ENCODE measurements around the gene C20orf96.
A peak's percentile ranks its signal among the peaks of the same experiment; 100 is the strongest.

DNA sequence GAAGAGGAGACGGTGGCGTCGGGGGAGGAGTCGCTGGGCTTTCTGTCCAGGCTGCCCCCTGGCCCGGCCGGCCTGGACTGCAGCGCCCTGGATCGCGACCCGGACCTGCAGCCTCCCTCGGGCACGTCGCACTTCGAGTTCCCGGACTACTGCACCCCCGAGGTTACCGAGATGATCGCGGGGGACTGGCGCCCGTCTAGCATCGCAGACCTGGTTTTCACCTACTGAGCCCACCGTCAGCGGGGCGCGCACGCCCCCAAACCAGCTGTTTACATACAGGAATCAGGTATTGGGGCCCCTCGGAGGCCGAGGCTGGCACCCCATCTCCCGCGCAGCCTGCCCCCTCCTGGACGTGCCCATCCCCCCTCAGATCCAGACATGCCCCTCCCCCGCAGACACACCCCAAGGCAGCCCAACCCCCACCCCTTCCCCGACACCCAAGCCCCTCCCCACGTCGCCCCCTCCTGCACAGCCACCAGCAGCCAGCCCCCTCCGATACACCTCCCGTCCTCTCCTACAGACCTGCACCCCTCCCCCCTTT, 36.2 kb upstream of the C20orf96 start:
- TF ChIP-seq, protein P1, sequence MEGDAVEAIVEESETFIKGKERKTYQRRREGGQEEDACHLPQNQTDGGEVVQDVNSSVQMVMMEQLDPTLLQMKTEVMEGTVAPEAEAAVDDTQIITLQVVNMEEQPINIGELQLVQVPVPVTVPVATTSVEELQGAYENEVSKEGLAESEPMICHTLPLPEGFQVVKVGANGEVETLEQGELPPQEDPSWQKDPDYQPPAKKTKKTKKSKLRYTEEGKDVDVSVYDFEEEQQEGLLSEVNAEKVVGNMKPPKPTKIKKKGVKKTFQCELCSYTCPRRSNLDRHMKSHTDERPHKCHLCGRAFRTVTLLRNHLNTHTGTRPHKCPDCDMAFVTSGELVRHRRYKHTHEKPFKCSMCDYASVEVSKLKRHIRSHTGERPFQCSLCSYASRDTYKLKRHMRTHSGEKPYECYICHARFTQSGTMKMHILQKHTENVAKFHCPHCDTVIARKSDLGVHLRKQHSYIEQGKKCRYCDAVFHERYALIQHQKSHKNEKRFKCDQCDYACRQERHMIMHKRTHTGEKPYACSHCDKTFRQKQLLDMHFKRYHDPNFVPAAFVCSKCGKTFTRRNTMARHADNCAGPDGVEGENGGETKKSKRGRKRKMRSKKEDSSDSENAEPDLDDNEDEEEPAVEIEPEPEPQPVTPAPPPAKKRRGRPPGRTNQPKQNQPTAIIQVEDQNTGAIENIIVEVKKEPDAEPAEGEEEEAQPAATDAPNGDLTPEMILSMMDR (IDR thresholded peaks at IDR 0.05): no peak
- TF ChIP-seq SIN3A (IDR thresholded peaks at IDR 0.05; ENCODE audit: borderline replicate concordance, insufficient read depth, low read depth, low read length) (peak; percentile 59; the same call in 1 of the 2 replicates), POLR2AphosphoS5 (IDR thresholded peaks at IDR 0.05; ENCODE audit: low read depth, low read length) (no peak)
